MV-4-11 (cell line): Measurements from ENCODE around the gene SPATA18.
A peak's percentile ranks its signal among the peaks of the same experiment; 100 is the strongest.

Source experiments
- DNase-seq: peaks from one replicate; lab custom pipeline; 2025; lab: John Stamatoyannopoulos, UW

Gene SPATA18, protein sequence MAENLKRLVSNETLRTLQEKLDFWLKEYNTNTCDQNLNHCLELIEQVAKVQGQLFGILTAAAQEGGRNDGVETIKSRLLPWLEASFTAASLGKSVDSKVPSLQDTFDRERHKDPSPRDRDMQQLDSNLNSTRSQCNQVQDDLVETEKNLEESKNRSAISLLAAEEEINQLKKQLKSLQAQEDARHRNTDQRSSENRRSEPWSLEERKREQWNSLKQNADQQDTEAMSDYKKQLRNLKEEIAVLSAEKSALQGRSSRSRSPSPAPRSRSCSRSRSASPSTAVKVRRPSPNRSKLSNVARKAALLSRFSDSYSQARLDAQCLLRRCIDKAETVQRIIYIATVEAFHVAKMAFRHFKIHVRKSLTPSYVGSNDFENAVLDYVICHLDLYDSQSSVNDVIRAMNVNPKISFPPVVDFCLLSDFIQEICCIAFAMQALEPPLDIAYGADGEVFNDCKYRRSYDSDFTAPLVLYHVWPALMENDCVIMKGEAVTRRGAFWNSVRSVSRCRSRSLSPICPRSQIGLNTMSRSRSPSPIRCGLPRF

DNA sequence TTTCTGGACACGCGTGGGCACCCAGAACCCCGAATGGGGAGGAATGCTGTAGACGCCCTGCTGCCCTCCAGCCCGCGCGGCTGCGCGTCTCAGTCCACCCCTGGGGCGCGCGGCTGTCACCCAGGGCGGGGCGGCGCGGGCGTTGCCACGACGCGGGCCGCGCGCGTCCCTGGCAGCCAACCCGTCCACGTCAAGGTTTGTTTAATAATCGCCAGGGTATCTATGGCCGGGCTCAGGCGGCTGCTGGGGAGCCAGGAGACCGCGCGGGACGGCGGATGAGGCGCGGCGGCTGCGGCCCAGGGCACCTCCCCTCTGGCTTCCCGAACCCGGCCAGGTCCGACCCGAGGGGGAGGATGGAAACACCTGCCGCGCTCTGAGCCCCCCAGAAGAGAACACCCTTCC lies at the start of gene SPATA18:
TSS of gene SPATA18 (plus strand) at position 92 of the 402 bp plus-strand sequence. CDS start 401 bp downstream, outside the sequence.
- DNase-seq = no peak

DNA sequence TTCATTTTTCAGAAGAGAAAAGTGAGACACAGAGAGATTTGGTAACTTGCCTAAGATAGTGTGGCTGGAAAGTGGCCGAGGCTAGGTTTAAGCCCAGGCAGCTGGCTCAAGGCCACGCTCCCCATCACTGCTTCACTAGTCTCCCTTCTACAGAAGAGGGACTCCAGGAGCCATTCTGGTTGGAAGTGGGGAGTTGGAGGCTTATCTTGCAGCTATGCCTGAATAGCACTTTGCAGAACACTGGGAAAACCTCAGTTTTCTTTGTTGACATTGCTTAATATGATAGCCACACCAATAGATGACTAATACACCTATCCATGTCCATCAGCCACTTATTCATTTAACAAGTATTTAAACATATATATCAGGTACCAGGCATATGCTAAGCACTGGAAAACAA lies 49.5 kb upstream of the SPATA18 start:
- no peak for DNase-seq

DNA sequence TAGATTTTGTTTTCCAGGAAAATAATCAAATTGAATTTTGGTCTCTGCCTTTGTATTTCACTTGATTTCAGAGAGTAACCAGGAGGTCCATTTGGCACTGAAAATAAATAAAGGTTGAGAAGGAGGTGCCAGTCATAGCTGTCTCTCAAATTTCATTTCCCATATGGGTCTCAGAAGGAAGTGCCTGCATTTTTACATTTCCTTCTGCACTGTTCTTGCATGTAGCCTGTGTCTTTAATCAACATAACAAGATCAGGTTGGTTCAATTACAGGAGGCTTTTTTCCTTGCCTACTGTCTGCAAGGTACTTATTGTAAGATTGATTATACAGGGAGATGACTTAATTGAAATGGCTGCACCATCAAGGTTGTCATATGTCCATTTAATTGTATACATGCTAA lies 46.7 kb upstream of the SPATA18 start:
- DNase-seq = no peak

DNA sequence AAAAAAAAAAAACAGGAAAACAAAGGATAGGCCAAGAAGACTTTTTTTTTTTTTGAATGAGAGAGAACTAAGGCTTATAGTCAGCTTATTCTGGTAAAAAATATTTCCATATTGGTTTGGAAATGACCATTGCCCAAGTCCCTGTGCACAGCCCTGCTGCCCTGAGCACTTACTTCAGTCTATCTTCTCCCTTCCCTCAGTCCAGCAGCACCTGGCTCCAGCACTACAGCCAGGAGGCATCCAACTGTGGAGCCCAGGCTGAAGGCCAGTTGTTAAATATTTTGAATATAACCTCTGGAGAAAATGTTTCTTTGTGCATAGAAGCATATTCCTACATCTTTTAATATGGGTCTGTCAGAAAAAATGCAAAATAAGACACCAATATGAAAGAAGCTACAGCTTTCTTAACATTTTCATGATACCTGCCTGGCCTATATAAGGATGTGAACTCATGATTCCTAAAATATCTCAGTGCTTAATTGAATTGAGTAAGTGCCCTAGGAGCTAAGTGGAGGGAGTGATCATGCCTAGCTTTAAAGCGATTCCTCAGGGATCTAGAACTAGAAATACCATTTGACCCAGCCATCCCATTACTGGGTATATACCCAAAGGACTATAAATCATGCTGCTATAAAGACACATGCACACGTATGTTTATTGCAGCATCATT lies 45.4 kb upstream of the SPATA18 start:
- no peak for DNase-seq

DNA sequence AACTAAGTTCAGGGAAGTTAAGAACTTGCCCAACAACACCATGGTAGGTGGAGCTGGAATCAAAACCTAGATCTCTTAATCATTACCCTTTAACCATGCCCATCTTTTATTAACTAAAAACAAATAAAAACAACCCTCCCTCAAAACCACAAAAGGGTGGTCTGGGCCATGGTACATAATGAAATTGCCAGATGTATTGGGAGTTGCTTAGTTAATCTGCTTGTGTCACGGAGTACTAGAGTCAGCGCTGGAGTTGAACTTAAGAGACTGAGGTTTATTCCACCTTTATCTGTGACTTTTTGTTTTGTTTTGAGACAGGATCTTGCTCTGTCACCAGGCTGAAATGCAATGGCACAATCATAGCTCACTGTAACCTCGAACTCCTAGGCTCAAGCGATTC lies 44.2 kb upstream of the SPATA18 start:
- DNase-seq = no peak

DNA sequence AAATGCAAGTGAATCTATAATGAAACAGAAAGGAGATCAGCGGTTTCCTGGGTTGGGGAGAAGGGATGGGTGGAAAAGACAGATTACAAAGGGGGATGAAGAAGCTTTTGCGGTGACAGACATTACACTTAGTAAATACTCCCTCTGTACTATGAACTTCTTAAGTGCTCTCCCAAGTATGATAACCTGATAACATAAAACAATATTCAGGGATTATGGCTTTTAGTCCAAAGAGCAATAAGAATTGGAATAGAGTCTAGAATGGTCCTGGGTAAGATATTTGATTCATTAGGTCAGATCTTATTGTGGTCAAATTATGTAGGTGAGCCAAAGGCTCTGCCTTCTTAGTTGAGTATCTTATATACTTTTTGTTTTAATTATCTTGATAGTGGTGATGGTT lies 40.1 kb upstream of the SPATA18 start:
- no peak for DNase-seq

DNA sequence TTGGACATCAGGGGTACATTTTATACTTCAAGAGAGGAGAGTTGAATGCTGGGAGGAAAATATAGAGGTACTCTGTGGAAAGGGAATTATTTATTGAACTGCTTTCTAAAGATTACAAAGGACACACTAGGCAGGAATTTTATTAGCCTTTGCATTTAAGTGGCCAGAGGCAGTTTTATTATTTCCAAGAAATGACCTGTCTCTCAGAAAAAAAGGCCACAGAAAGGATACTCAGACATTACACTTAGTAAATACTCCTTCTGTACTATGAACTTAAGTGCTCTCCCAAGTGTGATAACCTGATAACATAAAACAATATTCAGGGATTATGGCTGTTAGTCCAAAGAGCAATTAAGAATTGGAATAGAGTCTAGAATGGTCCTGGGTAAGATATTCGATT lies 38.5 kb upstream of the SPATA18 start:
- no peak for DNase-seq

DNA sequence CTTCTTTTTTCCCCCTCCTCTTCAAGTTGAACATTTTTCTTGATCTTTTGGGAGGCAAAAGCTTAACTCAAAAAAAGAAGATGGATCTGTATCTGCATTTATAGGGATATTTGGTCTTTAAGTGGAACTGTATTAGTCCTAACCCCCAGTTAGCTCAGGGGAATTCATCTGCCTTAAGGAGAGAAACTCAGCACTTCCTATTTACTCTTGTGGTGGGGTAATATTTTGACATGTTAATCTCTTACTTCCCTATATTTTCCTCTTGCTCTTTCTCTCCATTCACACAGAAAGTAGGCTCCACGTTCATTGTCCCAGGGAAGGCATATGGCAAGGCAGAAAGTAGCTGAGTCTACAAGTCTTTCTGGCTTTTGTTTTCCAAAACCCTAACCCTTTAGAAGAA lies 36.2 kb upstream of the SPATA18 start:
- peak; percentile 85 for DNase-seq

DNA sequence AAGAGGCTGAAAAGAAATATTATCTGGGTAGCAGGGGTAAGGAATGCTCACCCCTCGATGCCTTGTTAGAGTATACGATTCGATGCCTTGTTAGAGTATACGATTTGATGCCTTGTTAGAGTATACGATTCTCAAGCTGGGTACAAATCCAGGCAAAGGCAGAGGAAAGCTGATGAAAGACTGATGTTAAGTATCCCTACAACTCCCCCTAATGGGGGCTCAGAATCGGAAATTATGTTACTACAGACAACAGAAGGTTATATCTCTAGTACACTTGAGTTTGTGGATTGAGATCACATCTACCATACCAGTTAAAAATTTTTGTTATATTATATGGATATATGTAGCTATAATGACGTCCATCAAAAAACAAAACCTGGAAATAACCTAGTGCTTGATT lies 35.7 kb upstream of the SPATA18 start:
- DNase-seq = peak; percentile 49

DNA sequence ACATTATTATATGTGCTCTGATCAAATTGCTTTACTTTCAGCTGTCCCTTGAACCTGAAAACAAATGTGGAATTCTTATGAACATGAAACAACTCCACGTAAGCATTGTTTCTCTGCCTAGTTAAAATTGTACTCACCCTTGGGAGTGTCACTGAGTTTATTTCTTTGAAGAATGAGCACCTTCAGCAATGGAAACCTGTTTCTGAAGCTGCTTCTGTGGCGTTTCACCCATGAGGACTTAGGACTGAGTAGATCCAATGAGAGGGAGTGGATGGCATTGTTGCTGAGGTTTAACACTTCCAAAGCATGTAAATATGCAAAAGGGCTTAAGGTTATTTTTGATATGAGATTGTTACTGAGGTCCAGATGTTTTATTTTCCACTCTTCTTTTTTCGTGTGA lies 34.1 kb upstream of the SPATA18 start:
- DNase-seq = no peak

DNA sequence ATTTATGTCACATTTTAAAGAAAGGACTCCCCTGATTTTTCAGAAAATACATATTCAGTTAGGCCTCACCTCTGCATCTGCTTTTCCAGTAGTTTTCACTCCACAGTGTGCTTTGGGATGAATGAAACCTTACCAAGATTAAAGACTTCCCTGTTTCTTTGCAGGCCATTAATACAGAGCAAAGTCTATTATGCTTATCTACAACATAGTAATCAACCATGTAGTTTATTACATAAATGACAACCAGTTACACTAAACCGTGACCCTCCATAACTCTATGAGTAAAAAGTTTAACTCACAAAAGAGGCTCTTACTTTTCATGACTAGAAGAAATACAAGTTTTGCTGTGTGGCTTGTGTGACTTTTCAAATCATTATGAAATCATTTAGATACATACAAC lies 33.3 kb upstream of the SPATA18 start:
- no peak for DNase-seq

DNA sequence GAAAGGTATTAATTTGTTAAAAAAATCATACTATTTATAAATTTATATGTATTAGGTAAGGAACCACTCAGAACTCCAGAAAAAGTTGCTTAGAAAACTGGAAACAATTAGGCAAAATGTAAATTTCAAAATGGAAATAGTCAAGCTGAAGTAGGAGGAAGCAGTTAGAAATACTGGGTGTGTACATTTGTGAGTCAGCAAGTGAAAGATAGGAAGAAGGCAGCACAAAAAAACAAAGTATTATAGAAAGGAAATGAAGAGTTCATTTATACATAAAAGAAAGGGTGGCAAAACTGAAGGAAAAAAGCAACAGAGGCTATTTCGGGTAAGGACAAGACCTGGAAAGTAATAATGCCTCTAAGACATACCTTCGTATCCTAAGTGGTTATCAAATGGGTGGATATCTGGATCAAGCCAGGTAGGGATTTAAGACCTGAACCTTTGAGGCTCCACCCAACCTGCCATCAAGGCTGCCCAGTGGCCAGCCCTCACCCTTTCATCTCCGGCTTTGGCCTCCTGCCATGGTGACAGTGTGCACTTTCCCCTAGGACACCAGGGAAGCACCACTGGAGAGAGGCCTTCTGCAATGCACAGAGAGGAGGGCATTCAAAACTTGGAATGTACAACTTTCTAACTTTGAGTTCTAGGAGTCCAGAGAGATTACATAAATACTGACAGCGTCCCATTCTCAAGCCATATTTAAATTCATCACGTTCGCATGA lies 31.0 kb upstream of the SPATA18 start, which contains the start of gene LRRC66:
TSS of gene LRRC66 (minus strand) at position 428 of the 722 bp plus-strand sequence. CDS start 2,750 bp downstream, outside the sequence.
- DNase-seq = peak; percentile 35

DNA sequence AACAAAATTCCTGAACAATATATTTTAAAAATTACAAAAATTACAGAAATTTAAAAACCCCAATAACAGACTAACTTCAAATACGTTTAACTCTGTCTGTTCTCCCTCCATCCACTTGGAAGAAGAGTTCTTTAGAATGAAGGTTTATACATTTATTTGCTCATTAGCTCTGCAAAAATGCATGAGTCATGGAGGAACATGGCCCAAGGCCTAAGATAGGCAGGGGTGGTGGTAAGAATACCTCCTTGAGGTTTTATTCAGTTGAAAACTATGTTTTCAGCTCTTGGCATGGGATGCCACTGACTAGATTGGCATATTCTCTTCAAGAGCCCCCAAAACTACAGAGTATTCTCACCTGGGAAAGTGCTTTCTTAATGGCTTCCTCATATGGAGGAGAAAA lies 22.1 kb upstream of the SPATA18 start:
- no peak for DNase-seq

DNA sequence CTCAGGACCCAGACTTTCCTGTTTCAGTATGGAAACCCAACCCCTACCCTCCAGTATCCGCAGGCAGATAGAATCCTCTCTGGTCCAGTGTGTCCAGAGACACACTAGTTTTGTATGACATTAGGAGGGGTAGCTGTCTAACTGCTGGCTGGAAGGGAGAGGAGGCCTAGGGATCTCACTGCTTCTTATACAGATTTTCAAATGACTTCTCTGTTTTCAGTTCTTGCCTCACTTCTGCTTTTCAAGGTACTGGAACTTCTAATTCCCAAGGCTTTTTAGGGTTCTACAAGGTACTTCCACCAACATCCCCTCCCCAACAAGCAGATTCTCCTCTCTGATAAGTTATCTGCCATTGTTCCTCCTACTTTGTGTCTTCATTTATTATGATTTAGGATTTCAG lies 19.1 kb upstream of the SPATA18 start:
- DNase-seq = peak; percentile 48

DNA sequence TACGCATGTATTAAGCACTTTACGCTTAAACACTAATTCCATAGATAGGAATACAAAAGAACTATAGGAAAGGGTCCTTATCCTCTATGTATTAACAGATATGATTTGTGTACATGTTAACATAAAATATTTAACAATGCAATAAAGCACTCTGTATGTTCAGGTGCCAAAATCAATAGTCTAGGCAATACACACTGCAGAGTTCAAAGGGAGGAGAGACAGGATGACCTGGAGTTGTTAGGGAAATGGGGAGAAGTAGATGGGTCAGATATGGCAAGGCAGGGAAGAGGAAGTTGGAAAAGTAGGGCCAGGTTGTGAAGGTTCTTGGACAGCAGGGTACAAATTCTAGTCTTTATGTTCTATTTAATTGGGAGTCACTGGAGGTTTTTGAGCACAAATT lies 15.9 kb upstream of the SPATA18 start:
- DNase-seq = no peak

DNA sequence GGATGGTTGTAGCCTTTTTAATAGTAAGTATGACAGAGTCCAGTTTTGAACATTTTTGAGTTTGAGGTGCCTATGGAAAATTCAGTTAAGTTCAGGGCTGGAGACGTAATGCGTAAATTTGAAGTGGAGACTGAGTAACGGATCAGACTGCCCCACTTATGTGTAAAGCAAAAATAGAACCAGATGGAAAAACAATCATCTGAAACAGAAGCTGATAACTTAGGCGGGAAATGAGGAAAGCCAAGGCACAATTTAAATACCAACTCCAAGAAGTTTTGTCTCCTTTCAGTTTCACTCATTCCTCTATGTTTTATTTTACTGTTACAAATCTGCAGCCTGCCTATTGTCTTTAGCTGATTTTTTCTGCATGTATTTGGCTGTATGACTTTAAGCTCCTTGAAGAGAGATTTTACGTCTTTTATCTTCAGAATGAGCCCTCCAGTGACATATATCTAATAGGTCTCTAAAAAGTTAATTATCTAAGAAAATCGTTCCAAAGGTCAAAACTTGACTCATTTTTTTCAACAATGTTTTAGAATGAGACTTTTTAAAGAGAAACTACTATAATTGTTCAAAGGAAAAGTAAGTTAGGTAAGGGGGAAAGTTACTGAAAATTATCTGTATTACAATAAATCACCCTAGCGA lies 14.1 kb upstream of the SPATA18 start:
- DNase-seq = no peak

DNA sequence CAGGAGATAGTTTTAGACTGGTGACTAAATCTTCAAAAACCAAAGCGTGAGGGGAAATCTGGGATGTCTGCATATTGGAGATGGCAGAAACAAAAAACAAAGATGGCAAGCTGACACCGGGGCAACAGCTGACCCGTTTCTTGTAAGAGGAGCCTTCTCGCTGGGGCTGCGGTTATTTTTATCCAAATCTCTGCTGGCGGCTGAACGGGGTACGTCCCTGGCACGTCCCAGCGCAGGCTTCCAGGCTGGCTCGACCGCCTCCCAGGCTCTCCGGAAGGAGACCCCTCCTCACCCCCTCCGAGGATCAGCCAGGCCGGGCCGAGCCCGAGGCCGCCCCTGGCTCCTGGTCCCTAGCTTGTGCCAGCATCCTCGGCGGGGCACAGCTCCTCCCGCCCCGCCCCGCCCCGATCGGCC lies 13.4 kb upstream of the SPATA18 start:
- no peak for DNase-seq

DNA sequence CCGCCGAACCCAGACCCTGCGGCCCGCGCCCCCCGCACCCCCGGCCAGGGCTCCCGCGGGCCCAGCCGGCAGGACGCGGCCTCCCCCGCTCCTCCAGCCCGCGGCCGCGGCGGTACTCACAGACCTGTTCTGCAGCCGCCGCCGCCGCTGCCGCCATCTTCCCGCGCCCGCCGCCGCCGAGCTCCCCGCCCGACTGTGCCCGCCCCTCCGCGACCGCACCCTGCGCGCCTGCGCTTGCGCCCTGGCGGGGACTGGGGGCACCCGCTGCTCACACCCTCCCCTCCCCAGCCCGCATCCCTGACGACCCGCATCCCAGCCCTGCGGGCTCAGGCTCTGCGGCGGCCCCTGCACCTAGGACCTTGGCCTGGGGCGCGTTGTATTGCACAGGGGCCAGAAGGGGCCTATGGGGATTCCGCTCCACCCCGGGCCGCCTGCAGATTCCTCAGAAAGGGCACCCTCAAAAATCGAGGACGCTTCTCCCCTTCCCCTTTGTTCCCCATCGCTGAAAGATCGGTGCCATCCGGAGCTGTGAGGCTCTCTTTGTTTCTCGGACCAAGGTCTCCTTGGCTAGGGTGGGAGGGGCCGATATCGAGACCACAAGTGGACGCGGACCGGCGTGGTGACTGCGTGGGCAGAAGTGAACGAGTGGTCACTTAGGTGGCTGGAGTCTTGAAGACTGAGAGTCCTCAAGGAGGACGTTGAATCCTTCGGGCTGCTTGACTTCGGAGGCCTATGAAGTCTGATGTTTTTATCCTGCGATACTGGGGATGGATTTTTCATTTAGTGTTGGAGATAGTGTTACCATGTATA lies 12.8 kb upstream of the SPATA18 start, which contains the start of gene SGCB:
TSS of gene SGCB (minus strand) at position 197 of the 810 bp plus-strand sequence. CDS start at position 157, 40 bp downstream.
- no peak for DNase-seq

DNA sequence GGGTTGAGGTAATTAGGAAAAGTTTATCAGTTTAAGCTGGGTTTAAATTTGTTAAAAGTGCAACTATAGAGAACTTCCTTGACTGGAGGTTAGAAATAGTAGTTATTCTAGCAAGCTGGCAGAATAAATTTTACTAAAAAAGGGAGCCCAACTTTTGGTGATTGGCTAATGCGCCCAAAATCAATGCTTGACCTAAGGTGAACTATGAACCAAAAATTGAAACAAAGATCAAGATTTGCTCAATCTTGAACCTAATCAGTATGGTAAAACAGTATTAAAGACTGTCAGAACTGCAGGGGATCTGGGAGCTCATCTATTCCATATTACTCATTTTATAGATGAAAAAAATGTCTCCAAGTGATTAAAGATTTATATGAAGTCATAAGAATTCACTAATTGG lies 6.1 kb upstream of the SPATA18 start:
- no peak for DNase-seq

DNA sequence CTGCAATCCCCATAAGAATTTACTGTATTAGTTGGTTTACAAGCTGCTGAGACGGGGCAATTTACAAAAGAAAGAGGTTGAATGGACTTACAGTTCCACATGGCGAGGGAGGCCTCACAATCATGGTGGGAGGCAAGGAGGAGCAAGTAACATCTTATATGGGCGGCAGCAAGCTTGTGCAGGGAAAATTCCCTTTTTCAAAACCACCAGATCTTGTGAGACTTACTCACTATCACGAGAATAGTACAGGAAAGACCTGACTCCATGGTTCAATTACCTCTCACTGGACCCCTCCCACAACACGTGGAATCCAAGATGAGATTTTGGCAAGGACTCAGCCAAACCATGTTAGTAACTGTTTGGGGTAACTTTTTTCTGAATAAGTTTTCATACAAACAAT lies 1.8 kb upstream of the SPATA18 start:
- no peak for DNase-seq
